MM.1S (cell line): ENCODE data around the gene TLCD1.

ENCODE experiments used
- EZH2 ChIP-seq: fragments of 300-600 bp; sonication (generic); optimal IDR thresholded peaks from 2 replicates; pipeline ENCODE3; 2017; ENCODE audit warnings: low read depth, mild to moderate bottlenecking, antibody characterized with exemption, low read length, mixed read lengths
- EZH2phosphoT487 ChIP-seq: fragments of 300-600 bp; sonication (generic); IDR thresholded peaks from 2 replicates; pipeline ENCODE4 v1.6.1; 2018; ENCODE audit warnings: antibody characterized with exemption, low read length
- TF ChIP-seq, protein P1 (sequence below): fragments of 300-600 bp; sonication (generic); IDR thresholded peaks from 2 replicates; pipeline ENCODE4 v1.5.1; 2016; ENCODE audit warnings: antibody characterized with exemption, low read length, mixed read lengths

DNA sequence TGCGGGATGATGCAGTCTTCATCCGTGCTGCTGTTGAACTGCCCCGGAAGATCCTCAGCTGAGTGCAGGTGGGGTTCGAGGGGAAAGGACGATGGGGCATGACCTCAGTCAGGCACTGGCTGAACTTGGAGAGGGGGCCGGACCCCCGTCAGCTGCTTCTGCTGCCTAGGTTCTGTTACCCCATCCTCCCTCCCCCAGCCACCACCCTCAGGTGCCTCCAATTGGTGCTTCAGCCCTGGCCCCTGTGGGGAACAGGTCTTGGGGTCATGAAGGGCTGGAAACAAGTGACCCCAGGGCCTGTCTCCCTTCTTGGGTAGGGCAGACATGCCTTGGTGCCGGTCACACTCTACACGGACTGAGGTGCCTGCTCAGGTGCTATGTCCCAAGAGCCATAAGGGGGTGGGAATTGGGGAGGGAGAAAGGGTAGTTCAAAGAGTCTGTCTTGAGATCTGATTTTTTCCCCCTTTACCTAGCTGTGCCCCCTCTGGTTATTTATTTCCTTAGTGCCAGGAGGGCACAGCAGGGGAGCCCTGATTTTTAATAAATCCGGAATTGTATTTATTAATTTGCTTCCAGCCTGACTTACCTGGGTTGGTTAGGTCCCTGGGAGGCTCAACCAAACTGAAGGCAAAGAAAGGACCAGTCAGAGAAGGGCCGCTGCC is 23.6 kb upstream of the TLCD1 start:
- no peak for TF ChIP-seq EZH2phosphoT487
- TF ChIP-seq, protein P1, sequence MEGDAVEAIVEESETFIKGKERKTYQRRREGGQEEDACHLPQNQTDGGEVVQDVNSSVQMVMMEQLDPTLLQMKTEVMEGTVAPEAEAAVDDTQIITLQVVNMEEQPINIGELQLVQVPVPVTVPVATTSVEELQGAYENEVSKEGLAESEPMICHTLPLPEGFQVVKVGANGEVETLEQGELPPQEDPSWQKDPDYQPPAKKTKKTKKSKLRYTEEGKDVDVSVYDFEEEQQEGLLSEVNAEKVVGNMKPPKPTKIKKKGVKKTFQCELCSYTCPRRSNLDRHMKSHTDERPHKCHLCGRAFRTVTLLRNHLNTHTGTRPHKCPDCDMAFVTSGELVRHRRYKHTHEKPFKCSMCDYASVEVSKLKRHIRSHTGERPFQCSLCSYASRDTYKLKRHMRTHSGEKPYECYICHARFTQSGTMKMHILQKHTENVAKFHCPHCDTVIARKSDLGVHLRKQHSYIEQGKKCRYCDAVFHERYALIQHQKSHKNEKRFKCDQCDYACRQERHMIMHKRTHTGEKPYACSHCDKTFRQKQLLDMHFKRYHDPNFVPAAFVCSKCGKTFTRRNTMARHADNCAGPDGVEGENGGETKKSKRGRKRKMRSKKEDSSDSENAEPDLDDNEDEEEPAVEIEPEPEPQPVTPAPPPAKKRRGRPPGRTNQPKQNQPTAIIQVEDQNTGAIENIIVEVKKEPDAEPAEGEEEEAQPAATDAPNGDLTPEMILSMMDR = no peak
- no peak for TF ChIP-seq EZH2
